ENCODE results near the gene RIBC1.

- TF ChIP-seq, protein P1, sequence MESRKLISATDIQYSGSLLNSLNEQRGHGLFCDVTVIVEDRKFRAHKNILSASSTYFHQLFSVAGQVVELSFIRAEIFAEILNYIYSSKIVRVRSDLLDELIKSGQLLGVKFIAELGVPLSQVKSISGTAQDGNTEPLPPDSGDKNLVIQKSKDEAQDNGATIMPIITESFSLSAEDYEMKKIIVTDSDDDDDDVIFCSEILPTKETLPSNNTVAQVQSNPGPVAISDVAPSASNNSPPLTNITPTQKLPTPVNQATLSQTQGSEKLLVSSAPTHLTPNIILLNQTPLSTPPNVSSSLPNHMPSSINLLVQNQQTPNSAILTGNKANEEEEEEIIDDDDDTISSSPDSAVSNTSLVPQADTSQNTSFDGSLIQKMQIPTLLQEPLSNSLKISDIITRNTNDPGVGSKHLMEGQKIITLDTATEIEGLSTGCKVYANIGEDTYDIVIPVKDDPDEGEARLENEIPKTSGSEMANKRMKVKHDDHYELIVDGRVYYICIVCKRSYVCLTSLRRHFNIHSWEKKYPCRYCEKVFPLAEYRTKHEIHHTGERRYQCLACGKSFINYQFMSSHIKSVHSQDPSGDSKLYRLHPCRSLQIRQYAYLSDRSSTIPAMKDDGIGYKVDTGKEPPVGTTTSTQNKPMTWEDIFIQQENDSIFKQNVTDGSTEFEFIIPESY (IDR thresholded peaks at IDR 0.05; ENCODE audit: extremely low read depth, insufficient replicate concordance, low read length) = no peak
- TF ChIP-seq, protein P2, sequence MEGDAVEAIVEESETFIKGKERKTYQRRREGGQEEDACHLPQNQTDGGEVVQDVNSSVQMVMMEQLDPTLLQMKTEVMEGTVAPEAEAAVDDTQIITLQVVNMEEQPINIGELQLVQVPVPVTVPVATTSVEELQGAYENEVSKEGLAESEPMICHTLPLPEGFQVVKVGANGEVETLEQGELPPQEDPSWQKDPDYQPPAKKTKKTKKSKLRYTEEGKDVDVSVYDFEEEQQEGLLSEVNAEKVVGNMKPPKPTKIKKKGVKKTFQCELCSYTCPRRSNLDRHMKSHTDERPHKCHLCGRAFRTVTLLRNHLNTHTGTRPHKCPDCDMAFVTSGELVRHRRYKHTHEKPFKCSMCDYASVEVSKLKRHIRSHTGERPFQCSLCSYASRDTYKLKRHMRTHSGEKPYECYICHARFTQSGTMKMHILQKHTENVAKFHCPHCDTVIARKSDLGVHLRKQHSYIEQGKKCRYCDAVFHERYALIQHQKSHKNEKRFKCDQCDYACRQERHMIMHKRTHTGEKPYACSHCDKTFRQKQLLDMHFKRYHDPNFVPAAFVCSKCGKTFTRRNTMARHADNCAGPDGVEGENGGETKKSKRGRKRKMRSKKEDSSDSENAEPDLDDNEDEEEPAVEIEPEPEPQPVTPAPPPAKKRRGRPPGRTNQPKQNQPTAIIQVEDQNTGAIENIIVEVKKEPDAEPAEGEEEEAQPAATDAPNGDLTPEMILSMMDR (IDR thresholded peaks at IDR 0.05 in 2 of 3, conservative IDR thresholded peaks at IDR 0.05 in 1 of 3; ENCODE audit: borderline replicate concordance in 1 of 3, insufficient read depth in 1 of 3, low read depth in 2 of 3, low read length in 2 of 3) = no peak
- no peak for TF ChIP-seq POLR2AphosphoS5 (IDR thresholded peaks at IDR 0.05; ENCODE audit: low read depth, low read length)
- TF ChIP-seq SP1 (IDR thresholded peaks at IDR 0.05; ENCODE audit: low read depth) = no peak
- TF ChIP-seq EZH2 (IDR thresholded peaks at IDR 0.05) = no peak
- no peak for TF ChIP-seq ZNF274 (IDR thresholded peaks at IDR 0.05; ENCODE audit: low read depth, low read length)
- TF ChIP-seq POLR2A (IDR thresholded peaks at IDR 0.05; ENCODE audit: borderline replicate concordance, extremely low read depth, insufficient read depth, insufficient read length) = no peak
- no peak for TF ChIP-seq SIN3A (IDR thresholded peaks at IDR 0.05; ENCODE audit: low read depth)
- TF ChIP-seq TCF7L2 (IDR thresholded peaks at IDR 0.05; ENCODE audit: borderline replicate concordance, extremely low read depth, insufficient read depth, insufficient read length) = no peak
- TF ChIP-seq REST (IDR thresholded peaks at IDR 0.05; ENCODE audit: low read depth) = no peak
- TF ChIP-seq, protein P3, sequence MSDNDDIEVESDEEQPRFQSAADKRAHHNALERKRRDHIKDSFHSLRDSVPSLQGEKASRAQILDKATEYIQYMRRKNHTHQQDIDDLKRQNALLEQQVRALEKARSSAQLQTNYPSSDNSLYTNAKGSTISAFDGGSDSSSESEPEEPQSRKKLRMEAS (IDR thresholded peaks at IDR 0.05) = no peak
These were observed 24.8 kb downstream of the RIBC1 start for GRCh38 chrX:53447441-53447840.
